Ramos (cell line): ENCODE results near the gene SELENOO.

Experiments
- in situ Hi-C: fragments of 300-500 bp; cut with MboI; formaldehyde crosslinking; loops from one replicate; pipeline ENCODE4 v1.14.3; 2022; ENCODE audit warnings: low sequenced_read_pairs; ENCODE audit not compliant: unreplicated experiment

SELENOO gene

DNA sequence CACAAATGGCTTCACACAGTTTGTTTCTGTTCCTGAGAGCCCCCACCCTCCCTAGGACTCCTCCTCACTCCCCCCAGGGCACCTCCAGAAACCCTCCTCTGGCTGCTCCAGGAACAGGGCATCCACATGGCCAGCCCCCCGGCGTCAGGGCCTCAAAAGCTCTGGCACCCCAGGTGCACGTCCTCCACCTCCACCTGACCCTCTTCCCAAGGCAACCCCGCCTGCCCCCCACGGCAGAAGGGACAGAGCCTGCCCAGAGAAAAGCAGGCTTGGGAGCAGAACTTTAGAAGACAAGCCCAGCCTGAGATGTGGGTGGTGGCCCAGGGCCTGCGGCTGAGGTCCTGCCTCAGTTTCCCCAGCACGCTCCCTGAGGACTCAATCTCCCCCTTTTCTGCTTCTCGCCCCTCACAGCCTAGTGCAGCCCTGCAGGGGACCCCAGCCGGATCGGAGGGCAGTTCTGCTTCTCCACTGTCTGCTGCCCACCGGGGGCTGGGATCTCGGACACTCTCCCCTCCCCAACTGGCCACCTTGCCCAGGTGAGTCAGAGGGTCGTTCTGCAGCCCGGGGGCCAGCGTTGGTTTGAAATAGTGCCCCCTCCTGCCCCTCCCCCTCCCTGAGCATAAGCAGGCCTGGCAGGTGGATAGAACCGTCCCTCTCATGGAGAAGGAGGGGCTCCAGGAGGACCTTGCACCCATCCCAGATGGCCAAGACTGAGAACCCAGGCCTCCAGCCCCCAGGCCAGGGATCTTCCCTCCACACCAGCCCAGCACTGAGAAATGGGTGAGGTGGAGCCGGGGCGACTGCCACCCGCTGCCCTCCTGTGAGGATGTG is 17.5 kb upstream of the SELENOO start:
- in situ Hi-C loops, result no loop called here

DNA sequence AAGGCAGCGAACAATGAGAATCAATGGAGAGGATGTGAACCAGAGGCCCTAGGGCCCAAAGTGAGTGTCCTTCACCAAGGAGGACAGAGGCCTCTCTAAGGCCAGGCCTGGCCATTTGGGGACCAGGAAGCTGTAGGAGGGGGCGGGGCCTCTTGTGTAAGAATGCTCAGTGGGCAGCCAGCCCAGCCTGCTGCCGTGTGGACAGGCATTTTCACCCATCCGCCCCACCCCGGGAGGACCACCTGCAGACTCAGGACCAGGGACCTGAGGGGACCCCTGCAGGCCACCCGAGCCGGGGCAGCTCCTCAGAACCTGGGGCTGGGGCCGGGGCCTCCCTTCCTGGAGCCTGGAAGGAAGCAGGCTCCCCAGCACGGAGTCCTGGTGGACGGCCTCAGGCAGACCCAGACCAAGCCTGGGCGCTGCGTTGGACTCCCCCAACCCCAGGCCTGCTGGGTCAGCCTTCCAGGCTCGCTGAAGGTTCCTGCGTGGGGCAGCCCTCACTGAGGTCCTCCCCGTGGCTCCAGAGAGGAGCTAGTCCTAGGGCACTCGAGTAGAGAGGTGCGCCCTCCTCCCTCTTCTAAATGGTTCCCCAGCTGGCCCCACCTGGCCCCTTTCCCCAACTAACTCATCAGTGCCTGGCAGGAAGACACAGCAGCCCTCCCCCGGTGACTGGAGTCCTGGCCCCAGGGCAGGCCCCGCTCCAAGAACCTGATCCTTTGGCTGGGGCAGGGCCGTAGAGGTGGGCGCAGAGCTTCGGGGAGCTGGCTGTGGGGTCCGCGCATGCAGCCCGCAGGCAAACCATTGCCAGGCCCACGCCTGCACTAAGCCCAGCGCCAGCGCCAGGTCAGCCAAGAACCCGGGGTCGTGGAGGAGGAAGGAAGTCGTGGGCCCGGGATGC is 16.6 kb upstream of the SELENOO start:
- in situ Hi-C loops, result no loop called here

DNA sequence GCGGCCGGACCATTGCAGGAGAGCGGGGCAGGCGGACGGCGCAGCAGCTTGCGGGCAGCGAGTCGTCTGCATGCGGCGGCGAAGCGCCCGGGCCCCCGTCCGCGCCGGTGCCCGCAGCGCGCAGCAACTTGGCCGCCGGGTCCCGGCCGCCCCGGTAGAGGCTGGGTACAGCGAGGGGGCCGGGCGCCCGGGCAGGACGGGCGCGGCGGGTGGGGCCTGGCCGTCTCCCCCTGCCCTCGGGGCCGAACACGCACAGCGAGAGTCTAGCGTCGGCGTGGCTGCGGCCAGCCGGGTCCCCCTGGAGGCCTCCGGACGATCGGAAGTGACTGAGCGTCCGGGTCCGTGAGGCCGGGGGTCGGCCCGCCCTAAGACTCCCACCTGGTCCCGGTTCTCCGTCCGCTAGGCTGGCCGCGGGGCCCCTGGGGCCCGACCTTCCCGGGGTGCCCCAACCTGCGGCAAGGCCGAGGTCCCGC is 15.9 kb upstream of the SELENOO start:
- in situ Hi-C loops, result no loop called here

DNA sequence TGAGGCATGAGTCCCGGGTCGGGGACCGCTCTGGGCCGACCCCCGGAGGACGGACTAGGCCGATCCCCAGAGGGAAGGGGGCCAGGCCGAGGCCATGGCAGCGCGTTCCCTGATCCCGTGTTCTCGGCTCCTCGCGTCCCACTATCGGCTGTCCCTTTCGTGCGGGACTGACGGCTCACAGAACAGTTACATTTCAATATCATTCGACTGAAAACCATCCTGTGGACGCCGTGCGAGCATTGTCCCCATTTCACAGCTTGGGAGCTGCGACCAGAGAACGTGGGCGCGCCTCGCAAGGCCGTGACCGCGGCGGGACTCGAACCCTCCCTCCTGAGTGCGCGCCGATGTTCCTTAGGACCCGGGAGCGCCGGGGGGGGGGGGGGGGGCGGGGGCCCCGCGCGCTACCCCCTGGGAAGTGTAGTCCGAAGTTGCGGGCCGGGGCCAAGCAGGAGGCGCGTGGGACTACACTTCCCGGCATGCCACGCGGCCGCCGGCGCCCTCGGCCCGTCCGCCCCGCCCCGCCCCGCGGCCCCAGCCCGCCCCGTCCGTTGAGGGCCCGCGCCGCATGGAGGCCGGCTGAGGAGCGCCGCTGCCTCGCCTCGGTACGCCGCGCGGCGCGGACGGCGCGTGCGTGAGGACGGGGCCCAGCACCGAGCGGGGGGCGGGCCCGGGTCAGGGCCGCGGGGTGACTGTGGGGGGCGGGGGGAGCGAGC is 15.3 kb upstream of the SELENOO start, which contains the start of gene TRABD:
TSS of gene TRABD (plus strand) at position 539 of the 713 bp plus-strand sequence. CDS start 7,148 bp downstream, outside the sequence.
- in situ Hi-C loops, result no loop called here

DNA sequence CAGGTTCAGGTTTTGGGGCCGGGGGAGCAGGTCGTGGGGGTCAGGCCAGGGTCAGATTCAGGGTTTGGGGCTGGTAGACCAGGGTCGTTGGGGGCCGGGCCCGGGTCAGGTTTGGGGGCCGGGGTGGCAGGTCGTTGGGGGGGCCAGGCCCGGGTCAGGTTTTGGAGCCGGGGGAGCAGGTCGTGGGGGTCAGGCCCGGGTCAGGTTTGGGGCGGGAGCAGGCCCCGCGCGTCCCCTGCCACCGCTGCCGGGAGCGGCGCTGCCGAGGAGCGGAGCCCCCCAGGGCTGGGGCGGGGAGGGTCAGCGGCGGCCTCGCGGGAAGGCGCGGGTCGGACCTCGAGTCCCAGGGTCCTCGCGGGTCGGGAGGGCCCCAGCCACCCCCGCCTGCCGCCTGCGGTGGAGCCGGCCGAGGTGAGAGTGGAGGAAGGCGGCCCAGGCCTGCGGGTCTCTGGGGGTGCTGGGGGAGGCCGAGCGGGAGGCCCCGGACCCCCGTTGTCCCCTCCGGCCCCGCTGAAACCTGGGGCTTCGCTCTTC is 14.6 kb upstream of the SELENOO start:
- in situ Hi-C loops, result no loop called here

DNA sequence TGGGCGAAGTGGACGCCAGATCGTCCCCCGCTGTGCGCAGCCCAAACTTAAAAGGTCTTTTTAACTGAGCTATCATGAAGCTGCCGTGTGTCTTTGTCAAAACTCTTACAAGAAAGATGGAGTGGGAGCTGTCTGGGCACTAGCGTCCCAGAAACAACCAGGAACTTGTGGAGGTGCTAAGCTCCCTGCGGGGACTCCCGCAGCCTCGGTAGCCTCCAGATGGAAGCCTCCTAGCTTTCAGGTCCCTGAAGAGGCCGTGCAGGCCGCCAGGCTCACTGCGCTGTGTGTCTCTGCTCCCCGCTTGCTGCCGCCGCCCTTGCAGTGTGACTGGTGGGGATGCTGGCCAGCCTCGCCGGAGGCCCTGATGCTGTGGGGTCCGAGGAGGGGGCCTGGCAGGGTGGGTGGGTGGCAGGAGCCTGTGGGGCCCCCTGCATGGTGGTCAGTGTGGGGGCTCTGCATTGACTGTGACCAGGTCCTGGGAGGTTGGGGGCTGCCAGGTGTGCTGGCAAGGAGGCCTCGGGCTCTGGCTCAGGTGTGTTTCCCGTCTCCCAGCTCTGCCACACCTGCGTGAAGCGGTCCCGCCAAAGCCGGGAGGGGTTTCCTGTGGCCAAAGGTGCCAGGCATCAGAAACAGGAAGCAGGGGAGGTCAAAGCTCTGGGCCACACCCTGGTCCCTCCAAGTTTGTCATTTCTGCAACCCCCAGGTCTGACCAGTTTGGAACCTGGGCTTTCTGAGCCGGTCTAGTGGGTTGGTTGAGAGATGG is 13.9 kb upstream of the SELENOO start:
- in situ Hi-C loops, result no loop called here

DNA sequence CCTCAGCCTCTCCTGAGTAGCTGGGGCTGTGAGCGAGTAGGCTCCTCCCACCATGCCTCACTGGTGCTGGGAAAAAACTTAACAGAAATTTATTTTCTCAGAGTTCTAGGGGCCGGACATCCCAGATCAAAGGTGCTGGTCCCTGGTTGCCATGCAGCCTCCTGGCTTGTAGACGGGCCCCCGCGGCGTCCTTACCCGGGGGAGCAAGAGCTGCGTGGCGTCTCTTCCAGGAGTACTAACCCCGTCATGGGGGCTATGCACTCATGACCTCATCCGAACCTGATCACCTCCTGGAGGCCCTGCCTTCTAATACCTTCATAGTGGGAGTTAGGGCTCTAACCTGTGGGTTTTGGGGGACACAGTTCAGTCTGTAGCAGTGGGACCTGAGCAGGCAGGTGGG is 12.5 kb upstream of the SELENOO start:
- in situ Hi-C loops, result no loop called here

DNA sequence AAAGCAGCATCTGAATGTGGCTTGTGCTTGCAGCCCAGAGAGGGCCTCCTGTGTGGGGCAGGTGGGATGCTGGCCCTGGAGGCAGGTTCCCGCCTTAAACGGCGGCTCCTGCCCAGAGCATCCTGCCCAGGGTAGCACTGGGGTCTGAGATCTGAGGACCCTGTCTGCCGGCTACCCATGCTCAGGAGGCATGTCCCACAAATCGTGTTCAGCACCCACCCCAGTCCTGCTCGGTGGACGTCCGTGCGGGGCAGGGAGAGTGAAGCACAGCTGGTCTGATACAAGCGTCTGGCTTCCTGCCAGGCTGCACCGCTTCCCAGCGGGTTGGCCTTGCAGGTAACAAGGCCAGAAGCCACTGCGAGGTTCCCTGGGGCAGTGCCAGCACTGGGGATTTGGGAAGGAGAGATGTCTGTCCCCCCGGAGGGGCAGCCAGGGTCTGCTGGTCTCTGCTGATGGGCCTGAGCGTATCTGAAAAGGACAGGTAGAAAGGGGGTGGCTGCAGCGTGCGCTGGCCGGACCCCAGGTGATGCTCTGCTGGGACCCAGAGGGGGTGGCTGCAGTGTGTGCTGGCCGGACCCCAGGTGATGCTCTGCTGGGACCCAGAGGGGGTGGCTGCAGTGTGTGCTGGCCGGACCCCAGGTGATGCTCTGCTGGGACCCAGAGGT is 11.5 kb upstream of the SELENOO start:
- in situ Hi-C loops, result no loop called here

DNA sequence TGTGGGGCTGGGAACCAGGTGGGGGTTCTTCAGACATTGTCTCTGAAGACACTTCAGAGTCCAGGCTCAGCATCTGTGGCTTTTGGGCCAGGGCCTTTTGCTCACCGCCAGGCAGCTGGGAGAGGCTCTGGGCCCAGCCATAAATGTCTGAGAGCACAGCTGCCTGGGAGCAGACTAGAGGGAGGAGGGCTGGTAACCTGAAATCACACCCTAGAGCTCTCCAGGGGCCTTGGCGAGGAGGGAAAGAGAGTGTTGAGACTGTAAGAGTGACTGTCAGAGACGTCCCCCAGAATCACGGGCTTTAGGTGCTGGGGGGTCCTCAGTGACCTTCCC is 11.0 kb upstream of the SELENOO start:
- in situ Hi-C loops, result no loop called here

DNA sequence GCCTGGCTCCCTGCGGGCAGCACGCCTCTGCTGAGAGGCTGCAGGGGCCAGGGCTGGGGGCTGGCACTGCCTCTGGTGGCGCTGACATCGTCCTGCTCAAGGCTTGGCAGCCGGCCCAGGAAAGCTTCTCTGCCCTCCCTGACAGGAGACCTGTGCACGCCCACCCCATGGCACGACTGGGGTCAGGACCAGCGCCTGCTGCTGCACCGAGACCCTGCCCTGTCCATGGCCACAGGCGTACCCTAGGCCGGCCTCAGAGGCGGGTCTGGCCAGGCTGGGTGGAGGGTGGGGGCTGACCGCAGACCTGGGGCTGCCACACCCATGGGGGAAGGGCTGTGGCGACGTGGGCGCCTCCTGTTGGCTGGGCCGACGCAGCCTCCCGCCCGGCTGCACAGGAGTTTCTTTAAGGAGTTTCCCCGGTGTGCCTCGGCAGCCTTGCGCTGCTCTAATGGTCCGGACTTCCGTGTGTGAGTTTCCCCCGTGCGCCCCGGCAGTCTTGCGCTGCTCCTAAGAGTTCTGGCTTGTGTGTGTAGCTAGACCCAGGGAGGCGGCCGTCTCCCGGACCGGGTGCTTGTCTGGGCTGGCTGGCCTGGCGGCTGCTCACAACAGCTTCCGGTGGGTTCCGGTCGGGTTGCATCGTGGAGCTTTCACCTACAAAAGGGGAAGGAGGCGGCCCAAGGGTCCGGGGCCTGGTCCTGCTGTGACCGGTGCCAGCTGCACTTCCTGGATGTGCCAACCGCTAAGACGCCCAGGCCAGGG is 10.4 kb upstream of the SELENOO start:
- in situ Hi-C loops, result no loop called here

DNA sequence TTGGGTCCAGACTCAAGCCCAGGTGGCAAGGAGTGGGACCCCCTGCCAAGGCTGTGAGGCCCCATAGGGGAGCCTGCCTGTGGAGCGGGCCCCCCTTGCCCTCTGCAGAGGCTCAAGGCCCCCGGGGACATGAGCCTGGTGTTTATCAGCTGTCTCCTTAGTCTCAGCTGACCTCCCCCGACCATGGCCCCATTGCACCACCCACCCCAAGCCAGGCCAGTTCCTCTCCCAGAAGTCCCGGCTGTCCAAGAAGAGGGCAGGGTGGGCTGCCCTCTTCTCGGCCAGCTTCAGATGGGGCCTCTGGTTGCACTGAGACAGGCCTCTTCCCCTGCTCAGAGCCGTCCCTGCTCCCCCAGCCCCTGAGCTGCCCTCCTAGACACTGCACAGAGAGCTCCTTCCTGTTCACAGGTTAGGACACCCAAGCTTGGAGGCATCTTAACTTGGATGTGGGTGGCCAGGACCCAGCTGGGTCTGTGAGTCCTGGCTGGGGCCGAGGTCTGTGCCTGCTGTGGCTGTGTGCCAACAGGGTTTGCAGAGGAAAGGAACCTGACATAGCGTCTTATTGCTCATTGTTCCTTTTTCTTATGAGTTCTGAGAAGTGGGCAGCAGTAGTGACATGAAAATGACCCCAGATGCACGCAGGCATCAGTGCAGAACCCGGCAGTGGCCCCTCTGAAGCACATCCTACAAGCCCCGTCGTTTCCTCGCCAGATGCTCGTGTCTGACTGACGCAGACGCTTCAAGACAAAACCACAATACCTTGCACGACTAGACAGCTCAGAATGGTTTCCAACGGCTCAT is 9.7 kb upstream of the SELENOO start:
- in situ Hi-C loops, result no loop called here

DNA sequence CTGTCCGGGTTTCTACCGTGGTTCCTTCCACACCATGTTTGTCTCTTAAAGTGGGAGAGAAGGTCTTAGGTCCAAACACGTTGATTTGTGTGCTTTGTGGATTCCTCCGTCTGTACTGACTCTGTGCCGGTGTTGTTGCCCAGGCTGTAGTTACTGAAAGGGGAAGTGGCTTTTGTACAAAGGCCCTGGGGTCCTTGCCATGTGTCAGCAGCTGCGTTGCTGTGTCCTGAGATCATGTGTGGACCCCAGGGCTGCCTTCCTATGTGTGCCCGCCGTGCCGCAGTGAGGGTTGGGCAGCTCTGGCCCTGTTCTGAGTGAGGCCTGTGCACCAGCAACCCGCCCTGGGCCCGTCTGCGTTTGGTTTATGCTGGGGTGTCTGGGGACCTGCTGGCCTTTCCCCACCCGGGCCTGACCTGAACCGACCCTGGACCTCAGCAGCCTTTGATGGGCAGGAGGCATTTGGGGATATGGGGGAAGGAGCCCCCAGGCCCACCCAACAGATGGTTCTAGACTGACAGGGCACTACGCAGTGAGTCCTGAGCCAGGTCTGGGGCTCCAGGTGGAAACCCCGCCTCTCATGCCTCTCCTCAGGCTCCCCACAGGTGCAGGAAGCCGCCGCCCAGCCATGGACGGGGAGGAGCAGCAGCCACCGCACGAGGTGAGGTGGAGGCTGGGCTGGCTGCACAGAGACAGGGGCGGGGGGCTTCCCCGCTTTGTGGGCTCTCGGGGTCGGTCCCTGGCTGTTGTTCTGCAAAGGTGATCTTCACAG is 8.2 kb upstream of the SELENOO start:
- in situ Hi-C loops, result no loop called here

DNA sequence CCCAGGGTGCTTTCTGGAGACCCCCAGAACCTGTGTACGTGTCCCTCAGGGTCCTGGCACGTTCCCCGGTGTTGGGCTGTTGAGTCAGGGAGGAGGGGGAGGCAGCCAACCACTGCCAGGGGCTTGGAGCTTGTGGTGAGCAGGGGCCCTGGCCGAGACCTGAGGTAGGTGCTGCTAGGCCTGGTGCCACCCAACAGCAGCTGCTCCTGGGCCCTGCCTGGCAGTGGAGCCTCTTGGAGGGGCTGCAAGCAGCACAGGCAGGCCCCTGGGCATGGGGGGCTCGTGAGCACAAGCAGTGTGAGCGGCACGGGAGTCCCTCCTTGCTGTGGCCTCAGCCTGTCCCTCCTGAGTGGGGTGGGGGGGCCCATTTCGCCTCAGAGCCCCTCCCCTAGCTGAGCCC is 7.2 kb upstream of the SELENOO start:
- in situ Hi-C loops, result no loop called here

DNA sequence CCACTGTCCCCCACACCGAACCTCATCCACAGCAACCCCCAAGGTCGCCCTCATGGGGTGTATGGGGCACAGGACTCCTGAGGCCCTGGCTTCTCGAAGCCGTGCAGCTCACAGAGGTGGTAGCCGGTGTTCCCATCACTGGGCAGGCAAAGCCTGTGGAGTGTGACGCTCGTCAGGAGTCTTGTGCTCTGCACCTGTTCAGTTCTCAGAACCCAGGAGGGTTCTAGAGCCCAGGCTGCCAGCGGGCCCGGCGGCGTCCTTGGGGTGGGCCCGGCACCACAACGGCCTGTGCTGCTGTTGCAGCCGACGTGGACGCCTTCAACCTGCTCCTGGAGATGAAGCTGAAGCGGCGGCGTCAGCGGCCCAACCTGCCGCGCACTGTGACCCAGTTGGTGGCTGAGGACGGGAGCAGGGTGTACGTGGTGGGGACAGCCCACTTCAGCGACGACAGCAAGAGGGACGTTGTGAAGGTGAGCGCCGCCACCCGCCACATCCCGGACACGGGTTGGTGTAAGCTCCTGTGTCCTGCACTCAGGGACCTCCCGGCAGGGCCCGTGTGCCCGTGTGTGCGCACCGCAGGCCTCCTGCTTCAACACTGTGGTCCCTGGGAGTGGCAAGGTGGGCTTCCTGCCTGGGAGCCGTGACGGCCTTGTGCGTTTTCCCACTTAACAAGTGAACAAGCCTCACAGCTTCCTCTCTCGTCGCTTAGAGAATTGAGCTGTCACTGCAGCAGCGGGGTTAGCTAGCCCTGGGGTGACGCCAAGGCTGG is 6.6 kb upstream of the SELENOO start:
- in situ Hi-C loops, result no loop called here

DNA sequence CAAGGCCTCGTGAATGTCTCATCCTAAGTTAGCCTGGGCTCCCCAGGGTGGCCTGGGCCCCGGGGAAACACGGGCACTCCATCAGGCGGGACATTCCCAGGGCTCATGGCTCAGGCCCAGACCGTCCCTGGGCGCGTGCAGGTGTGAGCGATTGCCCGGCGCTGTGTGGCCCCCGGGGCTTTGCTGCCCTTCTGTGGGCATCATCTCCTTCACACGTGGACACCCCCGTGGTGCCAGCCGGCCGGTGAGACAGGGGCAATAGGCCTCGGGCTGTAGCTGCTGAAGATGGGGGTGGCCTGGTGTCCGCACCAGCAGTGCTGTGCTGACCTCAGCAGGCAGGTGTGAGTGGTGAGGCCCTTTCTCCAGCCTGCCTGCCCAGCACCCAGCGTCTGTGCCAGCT is 4.6 kb upstream of the SELENOO start:
- in situ Hi-C loops, result no loop called here
